HG03108 (cell line): ENCODE data around the gene SERF2.
"Not testable (repeated sequence)": the region's sequence is repeated elsewhere in the genome, so short reads cannot be mapped to it uniquely, and the experiment has no call there.

Experiments used
- ATAC-seq: cut with Tn5 transposase; IDR thresholded peaks from one replicate; pipeline ENCODE4 v1.9.1; 2021; ENCODE audit warnings: moderate library complexity; ENCODE audit not compliant: unreplicated experiment

Gene SERF2

GRCh38 chr15:43791993-43792760 lies at the start of gene SERF2:
SERF2 (plus strand) TSS chr15:43792320; CDS start chr15:43792377, 57 bp downstream.
- ATAC-seq = peak; percentile 89

- peak; percentile 69 for ATAC-seq
Observed at GRCh38 chr15:43746245-43746902, 45.7 kb upstream of the SERF2 start, which contains the start of gene PDIA3. PDIA3 (plus strand) TSS chr15:43746438; CDS start chr15:43746540, 102 bp downstream.

GRCh38 chr15:43746903-43747309 lies 45.2 kb upstream of the SERF2 start:
- not testable (repeated sequence) for ATAC-seq

- ATAC-seq = no peak
Observed at GRCh38 chr15:43748376-43748775, 43.7 kb upstream of the SERF2 start.

- ATAC-seq = peak; percentile 30
Observed at GRCh38 chr15:43749690-43750345, 42.3 kb upstream of the SERF2 start.

- no peak for ATAC-seq
Observed at GRCh38 chr15:43751885-43752284, 40.2 kb upstream of the SERF2 start.

GRCh38 chr15:43762824-43763223 lies 29.3 kb upstream of the SERF2 start:
- ATAC-seq = no peak

- no peak for ATAC-seq
Observed at GRCh38 chr15:43763819-43764446, 28.2 kb upstream of the SERF2 start.

GRCh38 chr15:43769584-43770228 lies 22.4 kb upstream of the SERF2 start:
- no peak for ATAC-seq

GRCh38 chr15:43771816-43772215 lies 20.3 kb upstream of the SERF2 start:
- ATAC-seq = no peak

GRCh38 chr15:43772624-43773023 lies 19.5 kb upstream of the SERF2 start:
- no peak for ATAC-seq

GRCh38 chr15:43774062-43774461 lies 18.1 kb upstream of the SERF2 start:
- ATAC-seq = no peak

- no peak for ATAC-seq
Observed at GRCh38 chr15:43775411-43775965, 16.6 kb upstream of the SERF2 start.

- ATAC-seq = peak; percentile 63
Observed at GRCh38 chr15:43776101-43776717, 15.9 kb upstream of the SERF2 start.

- ATAC-seq = peak; percentile 31
Observed at GRCh38 chr15:43776718-43777266, 15.3 kb upstream of the SERF2 start, which contains the start of gene ELL3. ELL3 (minus strand) TSS chr15:43776966; CDS start chr15:43776901, 65 bp downstream.

- peak; percentile 36 for ATAC-seq
Observed at GRCh38 chr15:43777267-43777914, 14.7 kb upstream of the SERF2 start.

- no peak for ATAC-seq
Observed at GRCh38 chr15:43779016-43779415, 13.1 kb upstream of the SERF2 start.

GRCh38 chr15:43789409-43789808 lies 2.7 kb upstream of the SERF2 start:
- ATAC-seq = no peak
